ENCODE data around the gene ADCY9.

- TF ChIP-seq CTCF (IDR thresholded peaks at IDR 0.05; ENCODE audit: insufficient read depth, low read length) = no peak
- TF ChIP-seq GABPA (IDR thresholded peaks at IDR 0.05; ENCODE audit: low read depth) = no peak
- TF ChIP-seq REST (IDR thresholded peaks at IDR 0.05; ENCODE audit: insufficient replicate concordance, low read depth) = no peak
- TF ChIP-seq POLR2AphosphoS5 (IDR thresholded peaks at IDR 0.05; ENCODE audit: low read depth) = no peak
These were observed 134.0 kb downstream of the ADCY9 start for GRCh38 chr16:3982216-3982615.
